K562 (cell line): ENCODE measurements around the gene PTK6. TPM values are rescaled to one million over a fixed set of nuclear protein-coding genes. Genes with fewer than 3 reads are reported as not detected.

Experiments used
- CLOCK ChIP-seq: fragments of 250-450 bp; sonication (Bioruptor Pico); IDR thresholded peaks from 2 replicates; pipeline ENCODE4 v1.4.0; 2020; ENCODE audit warnings: mild to moderate bottlenecking, moderate library complexity, borderline replicate concordance
- CXXC5 ChIP-seq: fragments of 250-450 bp; sonication (Bioruptor Pico); IDR thresholded peaks from 2 replicates; pipeline ENCODE4 v1.8.0; 2022; ENCODE audit warnings: inconsistent platforms, mild to moderate bottlenecking, moderate library complexity
- MBD1 ChIP-seq: fragments of 250-450 bp; sonication (Bioruptor Pico); IDR thresholded peaks from 2 replicates; pipeline ENCODE4 v1.8.0; 2022; ENCODE audit warnings: inconsistent platforms
- MIER1 ChIP-seq: fragments of 450-650 bp; IDR thresholded peaks from 2 replicates; pipeline ENCODE4 v1.6.1; 2016; ENCODE audit warnings: antibody characterized with exemption, mild to moderate bottlenecking, low read depth
- POLR2AphosphoS5 ChIP-seq: IDR thresholded peaks from 2 replicates; pipeline ENCODE4 v1.6.1; 2011; ENCODE audit warnings: mild to moderate bottlenecking, low read depth, low read length, moderate library complexity; ENCODE audit not compliant: control insufficient read depth, insufficient read depth
- POLR2G ChIP-seq: fragments of 200-400 bp; formaldehyde crosslinking; IDR thresholded peaks from 2 replicates; pipeline ENCODE4 v1.6.1; 2017; ENCODE audit warnings: low read depth, mild to moderate bottlenecking, antibody characterized with exemption, low read length, moderate library complexity
- RAD21 ChIP-seq, 2 experiments: fragments of 250-450 bp in 1 of 2; fragments of 450-650 bp in 1 of 2; sonication (Bioruptor Pico) in 1 of 2; formaldehyde crosslinking in 1 of 2; IDR thresholded peaks in 1 of 2; conservative IDR thresholded peaks in 1 of 2; 2 replicates each; pipeline versions ENCODE4 v1.4.0 to v1.8.0; 2020 to 2022; ENCODE audit warnings: mild to moderate bottlenecking in 2 of 2, moderate library complexity in 1 of 2
- RREB1 ChIP-seq: fragments of 250-450 bp; sonication (Bioruptor Pico); IDR thresholded peaks from 2 replicates; pipeline ENCODE4 v1.4.0; 2020
- SRSF9 ChIP-seq: fragments of 200-400 bp; formaldehyde crosslinking; IDR thresholded peaks from 2 replicates; pipeline ENCODE4 v1.6.1; 2017; ENCODE audit warnings: low read depth, low read length, borderline replicate concordance
- TFAP4 ChIP-seq: sonication (generic); formaldehyde crosslinking; IDR thresholded peaks from 2 replicates; pipeline ENCODE4 v1.8.0; 2022; ENCODE audit warnings: missing genetic modification reagents, mild to moderate bottlenecking, moderate library complexity, borderline replicate concordance
- XRCC3 ChIP-seq: fragments of 450-650 bp; IDR thresholded peaks from 2 replicates; pipeline ENCODE4 v1.6.1; 2017; ENCODE audit warnings: mild to moderate bottlenecking, moderate library complexity
- ZNF232 ChIP-seq: sonication (generic); formaldehyde crosslinking; IDR thresholded peaks from 2 replicates; pipeline ENCODE4 v1.8.0; 2022; ENCODE audit warnings: mild to moderate bottlenecking, missing genetic modification reagents
- ZNF655 ChIP-seq: fragments of 250-450 bp; sonication (Bioruptor Pico); IDR thresholded peaks from 2 replicates; pipeline ENCODE4 v1.5.0; 2021
- polyA plus RNA-seq, 8 experiments: library from polyadenylated mRNA; depleted of rRNA in 4 of 8; stranded (reverse) in 5 of 8; unstranded in 3 of 8; fragments of >200 nt; fragmentation: Nextera tagmentation in 2 of 8; fragmentation: Illumina TruSeq in 1 of 8; extraction: Ambion mirVana in 2 of 8; extraction: Trizol in 1 of 8; gene quantifications; 2 replicates each; pipeline versions ENCODE4 v1.2.1 to v1.2.3, GENCODE V29; 2011 to 2014; ENCODE audit warnings: inconsistent platforms in 1 of 8, missing spikeins in 1 of 8
- total RNA-seq, 7 experiments: library from RNA; depleted of rRNA in 6 of 7; stranded (reverse); fragments of >200 nt in 6 of 7; fragmentation: Illumina TruSeq in 2 of 7; extraction: Trizol in 2 of 7; gene quantifications; 2 replicates each; pipeline versions ENCODE4 v1.2.1 to v1.2.3, GENCODE V29; 2011 to 2021; ENCODE audit warnings: low replicate concordance in 1 of 7

Gene PTK6
- total and polyA plus RNA-seq, 9 of the 15 experiments (the other 6 are each of a cell fraction or from before 2014, with no cell fraction given): 0.07 TPM; not detected in 8

GRCh38 chr20:63495741-63496595 is 41.2 kb downstream of the PTK6 start (continued):
- TF ChIP-seq TFAP4 (CRISPR knock-in tag) (peak; percentile 44; the same call in 1 of the 2 replicates), MBD1 (no peak), CLOCK (no peak), ZNF655 (CRISPR knock-in tag) (no peak), RAD21 (CRISPR knock-in tag; conservative IDR thresholded peaks at IDR 0.05 in 1 of 2, IDR thresholded peaks at IDR 0.05 in 1 of 2) (peak; percentile 46 to 63), POLR2AphosphoS5 (no peak), SRSF9 (no peak), XRCC3 (no peak), POLR2G (no peak), RREB1 (CRISPR knock-in tag) (no peak), MIER1 (no peak), CXXC5 (CRISPR knock-in tag) (peak; percentile 41), ZNF232 (CRISPR knock-in tag) (no peak)
